ENCODE results near the gene PNKD.
A peak's percentile ranks its signal among the peaks of the same experiment; 100 is the strongest.

The PNKD gene

DNA sequence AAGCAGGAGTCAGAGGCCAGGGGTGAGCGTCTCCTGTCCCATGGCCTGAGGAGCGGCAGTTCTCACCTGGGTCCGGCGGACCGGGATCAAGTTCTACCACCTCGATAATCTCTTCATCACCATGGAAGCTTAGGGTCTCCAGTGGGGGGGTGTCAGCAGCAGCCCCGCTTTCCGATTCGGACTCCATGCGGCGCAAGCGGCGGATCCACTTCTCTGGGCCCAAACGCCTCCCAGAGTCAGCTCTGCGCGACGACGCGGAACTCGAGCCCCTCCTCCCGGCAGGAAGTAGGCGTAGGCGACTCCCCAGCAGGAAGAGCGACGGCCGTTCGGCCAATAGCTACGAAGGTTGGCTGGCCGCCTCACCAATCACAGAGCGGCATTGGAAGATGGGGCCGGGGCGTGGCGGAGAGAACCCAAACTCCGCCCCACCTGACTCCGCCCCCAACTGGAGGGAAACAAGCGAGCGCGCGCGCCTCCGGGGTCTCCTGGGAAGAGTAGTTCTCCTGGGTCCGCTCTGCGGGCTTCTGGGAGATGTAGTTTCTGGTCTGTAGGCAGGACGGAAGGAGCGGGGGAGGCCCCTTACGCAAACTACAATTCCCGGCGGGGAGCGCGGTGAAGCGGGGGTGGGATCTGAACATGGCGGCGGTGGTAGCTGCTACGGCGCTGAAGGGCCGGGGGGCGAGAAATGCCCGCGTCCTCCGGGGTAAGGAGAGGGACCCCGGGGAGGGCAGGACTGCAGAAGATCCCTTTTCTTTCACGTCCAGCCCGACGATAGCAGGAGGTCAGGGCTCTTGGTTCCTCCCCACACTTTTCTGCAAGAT, at the start of gene PNKD, which contains the start of gene AAMP:
Gene PNKD (plus strand): TSS at position 620 of the 821 bp plus-strand sequence. CDS start 17 bp downstream, at position 637.
Gene AAMP (minus strand): TSS at position 238 of the 821 bp plus-strand sequence. CDS start 51 bp downstream, at position 187.
- peak; percentile 100 for DNase-seq

- DNase-seq: no peak
These were observed 49.3 kb upstream of the PNKD start for GRCh38 chr2:218221000-218221399.

- DNase-seq: no peak
These were observed 47.3 kb upstream of the PNKD start for GRCh38 chr2:218223046-218223445.

- DNase-seq: no peak
These were observed 46.1 kb upstream of the PNKD start for GRCh38 chr2:218224186-218224585.

DNA sequence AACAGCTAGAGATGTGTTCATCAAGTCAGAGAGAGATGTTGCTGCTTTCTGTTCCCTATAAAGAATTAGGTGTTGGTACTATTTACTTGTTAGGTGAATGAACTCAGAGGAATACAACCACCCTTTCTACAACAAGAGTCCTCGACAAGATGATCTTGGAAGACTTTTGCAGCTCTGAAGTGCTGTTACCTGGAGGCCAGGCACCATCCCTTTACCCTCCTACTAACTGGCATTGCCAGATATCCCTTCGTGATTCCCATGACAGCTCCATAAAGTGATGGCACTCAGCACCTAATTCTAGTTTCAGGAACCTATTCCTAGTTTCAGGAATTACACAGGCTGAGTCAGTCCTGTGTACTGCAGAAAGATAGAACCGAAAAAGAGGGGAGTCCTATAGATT, 43.4 kb upstream of the PNKD start:
- DNase-seq: no peak

DNA sequence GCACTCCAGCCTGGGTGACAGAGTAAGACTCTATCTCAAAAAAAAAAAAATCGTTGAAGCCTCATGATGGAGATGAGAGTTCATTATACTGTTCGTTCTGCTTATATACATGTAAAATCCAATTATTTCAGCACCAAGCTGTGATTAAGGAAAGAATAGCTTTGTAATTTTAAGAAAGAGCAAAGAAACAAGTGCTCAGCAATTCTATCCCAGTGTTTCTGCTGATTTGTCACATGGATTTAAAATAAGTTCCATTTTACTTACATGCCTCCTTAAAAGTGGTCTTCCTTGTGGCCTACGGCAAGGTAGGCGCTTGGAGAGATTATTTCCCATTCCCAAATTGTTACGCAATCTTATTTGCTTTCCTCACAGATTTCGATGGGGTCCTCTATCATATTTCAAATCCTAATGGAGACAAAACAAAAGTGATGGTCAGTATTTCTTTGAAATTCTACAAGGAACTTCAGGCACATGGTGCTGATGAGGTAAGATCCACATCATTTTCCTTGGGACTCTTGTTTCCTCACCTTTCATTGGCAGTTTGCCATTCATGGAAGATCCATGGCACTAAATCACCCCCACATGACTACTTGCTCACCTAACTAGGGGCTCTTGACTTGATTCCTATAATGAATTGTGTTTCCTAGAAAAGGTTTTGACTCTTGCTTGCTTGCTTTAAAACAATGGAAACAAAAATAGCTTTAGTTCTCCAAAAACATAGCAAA, 41.8 kb upstream of the PNKD start:
- DNase-seq: no peak

DNA sequence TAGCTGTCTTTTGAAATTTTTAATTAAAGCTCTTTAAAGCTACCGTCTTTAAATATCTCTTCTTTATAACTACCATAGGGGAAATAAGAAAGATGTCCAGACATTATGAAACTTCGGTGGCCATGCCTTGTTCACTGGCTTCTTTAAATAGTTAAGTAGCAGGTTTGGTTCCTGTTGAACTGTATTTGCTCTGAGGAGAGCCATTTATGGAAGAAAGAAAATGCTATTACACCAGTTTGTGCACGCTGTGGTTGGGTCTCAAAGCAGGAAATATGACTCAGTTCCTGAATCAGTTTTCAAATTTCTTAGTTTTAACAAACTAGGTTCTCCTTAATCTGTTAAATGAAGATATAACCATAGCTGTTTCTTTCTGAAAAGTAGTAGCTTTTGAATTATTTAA, 41.1 kb upstream of the PNKD start:
- no peak for DNase-seq

DNA sequence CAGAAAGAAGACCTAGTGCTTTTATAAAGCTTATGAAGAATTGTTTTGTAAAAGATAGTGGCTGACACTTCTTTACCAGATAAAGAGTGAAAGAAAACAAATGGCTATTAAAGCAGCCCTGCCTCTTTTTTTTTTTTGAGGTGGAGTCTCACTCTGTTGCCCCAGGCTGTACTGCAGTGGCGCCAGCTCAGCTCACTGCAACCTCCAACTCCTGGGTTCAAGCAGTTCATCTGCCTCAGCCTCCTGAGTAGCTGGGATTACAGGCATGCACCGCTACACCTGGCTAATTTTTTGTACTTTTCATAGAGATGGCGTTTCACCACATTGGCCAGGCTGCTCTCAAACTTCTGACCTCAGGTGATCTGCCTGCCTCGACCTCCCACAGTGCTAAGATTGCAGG, 40.5 kb upstream of the PNKD start:
- peak; percentile 60 for DNase-seq

DNA sequence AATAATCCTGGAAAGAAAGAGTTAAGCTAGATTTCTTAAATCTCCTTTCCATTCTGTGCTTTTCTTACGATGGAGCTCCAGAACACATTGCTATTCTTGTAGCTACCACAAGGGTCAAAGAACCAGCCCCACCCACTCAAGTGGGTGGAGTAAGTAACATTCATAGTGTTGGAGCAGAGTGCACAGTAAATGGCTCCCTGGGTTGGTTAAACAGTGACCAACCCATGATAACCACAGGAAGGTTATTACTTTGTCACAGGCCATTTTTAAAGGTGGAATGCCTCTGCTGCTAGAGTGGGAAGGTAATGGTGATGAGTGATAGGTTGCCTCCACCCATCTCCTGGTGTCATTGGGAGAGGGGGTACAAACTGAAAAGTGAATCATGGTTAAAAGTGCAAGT, 39.4 kb upstream of the PNKD start:
- DNase-seq: no peak

GRCh38 chr2:218233543-218233942, 36.8 kb upstream of the PNKD start:
- DNase-seq: no peak

GRCh38 chr2:218234521-218234920, 35.8 kb upstream of the PNKD start:
- DNase-seq: no peak

DNA sequence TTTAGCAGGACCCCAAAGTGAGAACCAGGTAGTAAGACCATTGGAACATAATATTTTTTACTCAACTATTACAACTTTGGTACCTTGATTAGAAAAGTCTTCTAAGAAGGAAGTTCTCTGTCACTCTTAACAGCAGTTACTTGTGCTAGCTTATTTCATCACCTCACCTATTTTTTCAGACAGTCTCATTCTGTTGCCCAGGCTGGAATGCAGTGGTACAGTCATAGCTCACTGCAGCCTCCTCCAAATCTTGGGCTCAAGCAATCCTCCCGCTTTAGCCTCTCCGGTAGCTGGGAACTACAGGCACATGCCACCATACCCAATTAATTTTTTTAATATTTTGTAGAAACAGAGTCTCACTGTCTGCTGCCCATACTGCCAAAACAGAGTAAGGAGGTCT, 35.3 kb upstream of the PNKD start:
- no peak for DNase-seq

GRCh38 chr2:218236829-218237228, 33.5 kb upstream of the PNKD start:
- no peak for DNase-seq

GRCh38 chr2:218238887-218239286, 31.4 kb upstream of the PNKD start:
- DNase-seq: no peak

GRCh38 chr2:218244204-218244603, 26.1 kb upstream of the PNKD start:
- DNase-seq: no peak

- no peak for DNase-seq
These were observed 25.7 kb upstream of the PNKD start for GRCh38 chr2:218244665-218245064.

DNA sequence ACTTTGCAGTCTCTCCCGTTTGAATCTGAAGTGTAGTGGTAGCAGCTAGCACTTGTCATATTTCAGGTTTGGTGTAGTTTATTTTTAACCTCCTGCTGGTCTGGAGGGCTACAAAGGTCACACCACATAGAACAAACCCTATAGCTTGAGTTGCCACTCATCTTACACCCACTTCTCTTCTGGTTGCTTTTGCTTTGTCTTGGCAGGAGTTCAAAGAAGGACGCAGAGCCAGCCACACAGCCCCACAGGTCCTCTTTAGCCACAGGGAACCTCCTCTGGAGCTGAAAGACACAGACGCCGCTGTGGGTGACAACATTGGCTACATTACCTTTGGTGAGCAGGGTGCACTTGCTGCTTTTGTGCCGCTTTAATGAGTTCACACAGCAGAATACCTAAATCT, 25.1 kb upstream of the PNKD start:
- no peak for DNase-seq

DNA sequence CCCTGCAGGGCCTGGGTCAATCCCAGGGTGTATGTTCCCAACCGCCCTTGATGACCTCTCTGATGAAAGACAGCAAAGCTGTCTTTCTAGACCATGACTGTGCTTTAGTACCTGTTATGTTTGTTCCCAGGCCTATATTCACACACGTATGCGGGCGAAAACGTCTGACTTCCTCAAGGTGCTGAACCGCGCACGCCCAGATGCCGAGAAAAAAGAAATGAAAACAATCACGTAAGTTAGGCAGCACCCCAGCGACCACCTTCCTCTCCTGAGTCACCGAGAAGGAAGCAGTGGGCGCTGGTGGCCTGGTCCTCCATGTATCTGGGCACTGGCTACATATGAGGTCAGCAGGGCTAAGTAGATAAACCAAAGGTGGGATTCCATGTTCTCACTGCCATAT, 20.6 kb upstream of the PNKD start:
- no peak for DNase-seq

GRCh38 chr2:218252509-218253231, 17.6 kb upstream of the PNKD start:
- no peak for DNase-seq

DNA sequence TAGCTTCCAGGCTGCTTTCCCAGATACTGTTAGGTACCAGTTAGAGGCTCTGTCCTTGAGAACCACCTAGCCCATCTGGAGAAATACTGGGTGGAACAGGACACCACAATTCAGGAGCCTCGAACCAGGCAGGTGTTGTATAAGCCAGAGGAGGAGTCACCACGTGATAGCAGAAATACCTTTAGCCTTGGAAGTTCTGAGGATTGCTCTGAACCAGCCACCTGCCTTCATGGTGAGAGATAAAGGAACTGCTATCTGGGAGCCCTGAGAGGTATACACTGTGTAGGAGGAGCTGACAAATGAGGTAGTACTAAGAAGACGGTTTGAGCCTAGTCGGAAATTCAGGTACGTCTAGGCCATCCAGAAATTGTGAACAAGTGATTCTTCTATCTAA, 17.1 kb upstream of the PNKD start:
- DNase-seq: no peak

- DNase-seq: no peak
These were observed 14.9 kb upstream of the PNKD start for GRCh38 chr2:218255446-218255845.

GRCh38 chr2:218256612-218257350, 13.5 kb upstream of the PNKD start:
- DNase-seq: no peak
